ENCODE results near the gene CTBP1.

Gene CTBP1

DNA sequence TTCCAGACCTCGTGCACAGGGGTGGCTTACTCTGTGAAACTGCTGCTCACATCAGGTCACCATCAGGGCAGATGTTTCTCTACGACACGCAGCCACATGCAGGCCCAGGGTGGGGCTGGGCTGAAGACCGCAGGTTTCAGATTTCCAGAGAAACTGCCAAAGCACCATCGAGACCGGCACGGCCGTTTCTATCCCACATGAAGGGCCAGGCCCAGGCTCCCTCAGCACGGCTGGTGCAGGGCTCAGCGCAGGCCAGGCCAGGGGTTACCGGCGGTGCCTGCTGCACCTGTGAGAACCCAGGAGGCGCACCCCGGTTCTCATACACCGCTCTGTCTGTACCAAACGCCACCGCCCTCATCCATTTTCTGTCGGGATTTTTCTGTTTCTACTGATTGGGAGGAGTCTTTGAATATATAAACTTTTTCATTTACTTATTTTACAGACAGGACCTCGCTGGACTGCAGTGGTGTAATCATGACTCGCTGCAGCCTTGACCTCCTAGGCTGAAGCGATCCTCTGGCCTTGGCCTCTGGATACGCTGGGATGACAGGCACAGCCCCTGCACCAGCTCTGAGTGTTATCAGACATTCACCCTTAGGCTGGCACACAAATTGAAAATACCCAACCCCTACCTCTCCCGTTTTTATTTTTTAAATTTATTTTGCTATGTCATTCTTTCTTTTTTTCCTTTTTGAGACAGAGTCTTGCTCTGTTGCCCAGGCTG, 17.1 kb downstream of the CTBP1 start:
- H3K9me3 ChIP-seq (ENCODE audit: control insufficient read depth, low read length) = no peaks in the 10 kb centered on the region
- no peak for DNase-seq
- no peak overlapping the region for H2AFZ ChIP-seq (ENCODE audit: low read depth, low read length)
- H3K27ac ChIP-seq (ENCODE audit: low read length, poor library complexity, severe bottlenecking) = no peak overlapping the region
- no peak overlapping the region for H2BK120ac ChIP-seq (ENCODE audit: low read depth, low read length)
- H3K9ac ChIP-seq (ENCODE audit: low read length) = no peak overlapping the region
- H3K36me3 ChIP-seq (ENCODE audit: control insufficient read depth in 1 of 2, insufficient read depth in 2 of 2, low read depth in 1 of 2, low read length in 2 of 2) = peaks cover 84 to 95% of the 10 kb centered on the region in 2 experiments
- no peak overlapping the region for H3K4me2 ChIP-seq (ENCODE audit: low read length, poor library complexity, severe bottlenecking)
- no peak overlapping the region for H4K91ac ChIP-seq (ENCODE audit: low read length)
- H2BK15ac ChIP-seq (ENCODE audit: low read depth, poor library complexity, severe bottlenecking) = no peak overlapping the region
- H2BK5ac ChIP-seq (ENCODE audit: low read depth, low read length, poor library complexity, severe bottlenecking) = no peak overlapping the region
- no peak overlapping the region for H3K18ac ChIP-seq (ENCODE audit: low read depth in 1 of 2, low read length in 2 of 2)
- no peaks in the 10 kb centered on the region for H3K27me3 ChIP-seq (ENCODE audit: control insufficient read depth in 1 of 2, insufficient read depth in 1 of 2, low read length in 2 of 2)
- peaks cover 20% of the 10 kb centered on the region for H3K4me1 ChIP-seq (ENCODE audit: control insufficient read depth, insufficient read depth, low read depth, low read length)
- H3K4me3 ChIP-seq (ENCODE audit: insufficient read depth in 1 of 2, low read depth in 1 of 2, low read length in 2 of 2) = no peak overlapping the region
- H3K79me1 ChIP-seq (replicated peaks; ENCODE audit: low read length, poor library complexity, severe bottlenecking) = peaks cover 39% of the 10 kb centered on the region
- no peak overlapping the region for H2BK12ac ChIP-seq (ENCODE audit: low read length in 2 of 2)
- H3K14ac ChIP-seq (ENCODE audit: low read length in 2 of 2) = no peak overlapping the region
- no peak overlapping the region for H4K8ac ChIP-seq (ENCODE audit: low read length)
- H3K23ac ChIP-seq (ENCODE audit: low read length in 2 of 2) = no peak overlapping the region
- H3K4ac ChIP-seq (ENCODE audit: low read depth in 1 of 2, low read length in 2 of 2) = no peak overlapping the region
- WGBS = 95% methylated on average over 17 of the region's 23 CpGs
- H2AK5ac ChIP-seq (ENCODE audit: low read length, severe bottlenecking) = no peak overlapping the region

- no peak overlapping the region for H4K8ac ChIP-seq (ENCODE audit: low read length)
Observed at GRCh38 chr4:1230971-1231636, 17.8 kb downstream of the CTBP1 start.

DNA sequence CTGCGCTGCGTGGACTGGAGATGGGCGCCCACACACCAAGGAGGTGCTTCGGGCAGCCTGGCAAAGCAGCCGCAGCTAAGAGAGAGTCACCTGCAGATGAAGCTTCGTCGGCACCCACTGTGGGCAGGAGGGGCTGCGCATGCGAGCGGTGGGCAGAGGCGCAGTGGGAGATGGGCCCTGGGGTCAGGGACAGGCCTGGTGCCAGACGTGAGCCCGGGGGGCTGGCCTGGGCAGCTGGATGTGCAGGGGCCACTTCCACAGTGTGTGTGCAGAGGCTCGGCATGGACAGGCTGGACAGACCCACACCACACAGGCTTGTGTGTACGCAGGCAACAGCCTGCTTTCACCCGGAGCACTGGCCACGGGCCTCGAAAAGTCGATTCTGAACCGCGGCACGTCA, 18.6 kb downstream of the CTBP1 start:
- no peak overlapping the region for H3K4me3 ChIP-seq (ENCODE audit: insufficient read depth in 1 of 2, low read depth in 1 of 2, low read length in 2 of 2)
- no peak overlapping the region for H3K4ac ChIP-seq (ENCODE audit: low read depth in 1 of 2, low read length in 2 of 2)
- H2AK5ac ChIP-seq (ENCODE audit: low read length, severe bottlenecking) = no peak overlapping the region
- no peak overlapping the region for H4K91ac ChIP-seq (ENCODE audit: low read length)
- no peak overlapping the region for H2BK12ac ChIP-seq (ENCODE audit: low read length in 2 of 2)
- no peak overlapping the region for H3K14ac ChIP-seq (ENCODE audit: low read length in 2 of 2)
- H3K27me3 ChIP-seq (ENCODE audit: control insufficient read depth in 1 of 2, insufficient read depth in 1 of 2, low read length in 2 of 2) = no peaks in the 10 kb centered on the region
- no peak overlapping the region for H2BK120ac ChIP-seq (ENCODE audit: low read depth, low read length)
- H3K4me2 ChIP-seq (ENCODE audit: low read length, poor library complexity, severe bottlenecking) = no peak overlapping the region
- no peak overlapping the region for H3K9ac ChIP-seq (ENCODE audit: low read length)
- no peak overlapping the region for H3K18ac ChIP-seq (ENCODE audit: low read depth in 1 of 2, low read length in 2 of 2)
- H3K9me3 ChIP-seq (ENCODE audit: control insufficient read depth, low read length) = no peaks in the 10 kb centered on the region
- 98% methylated on average over 22 of the region's 22 CpGs for WGBS
- no peak overlapping the region for H2BK5ac ChIP-seq (ENCODE audit: low read depth, low read length, poor library complexity, severe bottlenecking)
- H2AFZ ChIP-seq (ENCODE audit: low read depth, low read length) = no peak overlapping the region
- H4K8ac ChIP-seq (ENCODE audit: low read length) = no peak overlapping the region
- H2BK15ac ChIP-seq (ENCODE audit: low read depth, poor library complexity, severe bottlenecking) = no peak overlapping the region
- no peak overlapping the region for H3K23ac ChIP-seq (ENCODE audit: low read length in 2 of 2)
- H3K79me1 ChIP-seq (replicated peaks; ENCODE audit: low read length, poor library complexity, severe bottlenecking) = peaks cover 48% of the 10 kb centered on the region
- H3K36me3 ChIP-seq (ENCODE audit: control insufficient read depth in 1 of 2, insufficient read depth in 2 of 2, low read depth in 1 of 2, low read length in 2 of 2) = peaks cover 85 to 96% of the 10 kb centered on the region in 2 experiments
- no peak for DNase-seq
- H3K4me1 ChIP-seq (ENCODE audit: control insufficient read depth, insufficient read depth, low read depth, low read length) = peaks cover 20% of the 10 kb centered on the region
- no peak overlapping the region for H3K27ac ChIP-seq (ENCODE audit: low read length, poor library complexity, severe bottlenecking)

More at GRCh38 chr4:1230971-1231636, 17.8 kb downstream of the CTBP1 start:
- no peak overlapping the region for H2BK5ac ChIP-seq (ENCODE audit: low read depth, low read length, poor library complexity, severe bottlenecking)
- no peak overlapping the region for H3K27ac ChIP-seq (ENCODE audit: low read length, poor library complexity, severe bottlenecking)
- no peak overlapping the region for H3K4ac ChIP-seq (ENCODE audit: low read depth in 1 of 2, low read length in 2 of 2)
- H3K18ac ChIP-seq (ENCODE audit: low read depth in 1 of 2, low read length in 2 of 2) = no peak overlapping the region
- no peak overlapping the region for H2BK120ac ChIP-seq (ENCODE audit: low read depth, low read length)
- H3K9me3 ChIP-seq (ENCODE audit: control insufficient read depth, low read length) = no peaks in the 10 kb centered on the region
- H3K14ac ChIP-seq (ENCODE audit: low read length in 2 of 2) = no peak overlapping the region
- H3K9ac ChIP-seq (ENCODE audit: low read length) = no peak overlapping the region
- H2BK12ac ChIP-seq (ENCODE audit: low read length in 2 of 2) = no peak overlapping the region
- no peak overlapping the region for H3K4me2 ChIP-seq (ENCODE audit: low read length, poor library complexity, severe bottlenecking)
- no peak overlapping the region for H2AFZ ChIP-seq (ENCODE audit: low read depth, low read length)
- no peak for DNase-seq
- H3K23ac ChIP-seq (ENCODE audit: low read length in 2 of 2) = no peak overlapping the region
- H2BK15ac ChIP-seq (ENCODE audit: low read depth, poor library complexity, severe bottlenecking) = no peak overlapping the region
- no peak overlapping the region for H3K4me3 ChIP-seq (ENCODE audit: insufficient read depth in 1 of 2, low read depth in 1 of 2, low read length in 2 of 2)
- H4K91ac ChIP-seq (ENCODE audit: low read length) = no peak overlapping the region
- no peaks in the 10 kb centered on the region for H3K27me3 ChIP-seq (ENCODE audit: control insufficient read depth in 1 of 2, insufficient read depth in 1 of 2, low read length in 2 of 2)
- peaks cover 20% of the 10 kb centered on the region for H3K4me1 ChIP-seq (ENCODE audit: control insufficient read depth, insufficient read depth, low read depth, low read length)
- WGBS = 98% methylated on average over 20 of the region's 20 CpGs
- peaks cover 87 to 96% of the 10 kb centered on the region in 2 experiments for H3K36me3 ChIP-seq (ENCODE audit: control insufficient read depth in 1 of 2, insufficient read depth in 2 of 2, low read depth in 1 of 2, low read length in 2 of 2)
- no peak overlapping the region for H2AK5ac ChIP-seq (ENCODE audit: low read length, severe bottlenecking)
- peaks cover 43% of the 10 kb centered on the region for H3K79me1 ChIP-seq (replicated peaks; ENCODE audit: low read length, poor library complexity, severe bottlenecking)

DNA sequence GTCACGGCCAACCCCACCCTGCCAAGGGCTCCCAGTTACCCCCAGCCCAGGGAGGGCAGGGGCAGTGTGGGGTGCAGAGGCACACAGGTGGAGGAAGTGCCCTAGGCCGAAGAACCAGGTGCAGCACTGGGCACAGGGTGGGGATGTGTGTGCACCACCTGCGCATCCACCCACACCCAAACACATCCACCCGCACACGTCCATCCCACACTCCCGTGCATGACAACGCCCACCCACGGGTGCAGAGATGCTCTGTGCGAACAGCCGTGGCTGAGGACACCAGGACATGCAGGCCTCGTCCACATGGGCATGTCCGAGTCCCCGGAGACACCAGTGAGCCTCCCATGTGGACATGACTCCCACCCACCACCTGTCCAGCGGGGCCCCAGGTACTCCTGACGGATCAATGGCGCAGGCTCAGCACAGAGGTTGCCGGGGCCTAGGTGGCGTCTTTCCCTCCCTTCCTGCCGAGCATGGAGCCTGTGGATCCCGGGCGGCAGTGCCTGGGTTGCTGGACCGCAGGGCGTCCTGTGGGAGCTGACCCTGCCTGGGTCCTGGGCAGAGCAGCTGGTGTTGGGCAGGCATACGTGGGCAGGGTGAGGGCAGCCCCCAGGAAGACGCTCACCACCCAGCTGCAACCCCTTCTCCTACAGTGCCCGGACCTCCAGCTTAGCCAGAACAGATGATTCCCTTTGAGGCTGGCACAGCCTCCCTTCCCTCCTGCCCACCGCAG, 19.6 kb downstream of the CTBP1 start:
- Histone ChIP-seq H3K4me3 (ENCODE audit: insufficient read depth in 1 of 2, low read depth in 1 of 2, low read length in 2 of 2) (no peak overlapping the region), H3K23ac (ENCODE audit: low read length in 2 of 2) (no peak overlapping the region), H3K27me3 (ENCODE audit: control insufficient read depth in 1 of 2, insufficient read depth in 1 of 2, low read length in 2 of 2) (no peaks in the 10 kb centered on the region), H2AK5ac (ENCODE audit: low read length, severe bottlenecking) (no peak overlapping the region), H3K9me3 (ENCODE audit: control insufficient read depth, low read length) (no peaks in the 10 kb centered on the region), H3K4ac (ENCODE audit: low read depth in 1 of 2, low read length in 2 of 2) (no peak overlapping the region), H3K18ac (ENCODE audit: low read depth in 1 of 2, low read length in 2 of 2) (no peak overlapping the region), H4K91ac (ENCODE audit: low read length) (no peak overlapping the region), H2BK120ac (ENCODE audit: low read depth, low read length) (no peak overlapping the region), H2BK5ac (ENCODE audit: low read depth, low read length, poor library complexity, severe bottlenecking) (no peak overlapping the region), H3K14ac (ENCODE audit: low read length in 2 of 2) (no peak overlapping the region), H3K36me3 (ENCODE audit: control insufficient read depth in 1 of 2, insufficient read depth in 2 of 2, low read depth in 1 of 2, low read length in 2 of 2) (peaks cover 85 to 96% of the 10 kb centered on the region in 2 experiments), H2BK12ac (ENCODE audit: low read length in 2 of 2) (no peak overlapping the region), H3K4me2 (ENCODE audit: low read length, poor library complexity, severe bottlenecking) (no peak overlapping the region), H4K8ac (ENCODE audit: low read length) (no peak overlapping the region), H3K9ac (ENCODE audit: low read length) (no peak overlapping the region), H3K79me1 (replicated peaks; ENCODE audit: low read length, poor library complexity, severe bottlenecking) (peaks cover 48% of the 10 kb centered on the region), H2AFZ (ENCODE audit: low read depth, low read length) (no peak overlapping the region), H3K4me1 (ENCODE audit: control insufficient read depth, insufficient read depth, low read depth, low read length) (peaks cover 19% of the 10 kb centered on the region), H3K27ac (ENCODE audit: low read length, poor library complexity, severe bottlenecking) (no peak overlapping the region), H2BK15ac (ENCODE audit: low read depth, poor library complexity, severe bottlenecking) (no peak overlapping the region)
- 96% methylated on average over 26 of the region's 27 CpGs for WGBS
- DNase-seq = no peak

All from mesenchymal stem cell (in vitro differentiated cells and primary cell).